Heart left ventricle (tissue), 13 donors: ENCODE measurements around the gene RIOX2.

Experiments
- POLR2A ChIP-seq, 2 donors: fragments of 450-650 bp; IDR thresholded peaks; one replicate each; pipeline ENCODE4 v1.6.1; 2017; ENCODE audit warnings: antibody characterized with exemption in 2 of 2, mild to moderate bottlenecking in 2 of 2, moderate library complexity in 2 of 2
- TF ChIP-seq, protein P1 (sequence below), 12 donors: fragments of 200-600 bp; sonication (generic) in 4 of 12; IDR thresholded peaks; one replicate each; pipeline versions ENCODE4 v1.5.0 to v1.8.0; 2018 to 2022; ENCODE audit warnings: antibody characterized with exemption in 12 of 12, mild to moderate bottlenecking in 5 of 12
- donor health status: ischemic (EF 13 %, LVEDD 7.1; RV severe dilation, severe dysfunction).
- donor health status: DM: no; HTN: yes; CAD: no.
- donor health status: DM: no; HTN: no; CAD: no.
- donor health status: ischemic (EF 25% LVEDD 6.9; RV normal size, moderate dysfunction).
- donor health status: ischemic (EF 25% LVEDD 5.7; RV mildly dilated, moderate dysfunction).
- donor health status: ischemic (EF 35%, LVEDD 5.7; RV mildly dilated, moderate dysfunction).
- donor health status: nonischemic (EF 11% LVEDD 7.7; RV severe dilation, severe dysfunction).
- donor health status: DM: yes; HTN: yes; CAD: no.
- donor health status: PGD.
- donor health status: ischemic (EF 29% LVEDD 5.4; RV normal size, mild dysfunction).
- donor health status: nonischemic (EF 23%, LVEDD 6.1; RV moderate dilation, normal function).

DNA sequence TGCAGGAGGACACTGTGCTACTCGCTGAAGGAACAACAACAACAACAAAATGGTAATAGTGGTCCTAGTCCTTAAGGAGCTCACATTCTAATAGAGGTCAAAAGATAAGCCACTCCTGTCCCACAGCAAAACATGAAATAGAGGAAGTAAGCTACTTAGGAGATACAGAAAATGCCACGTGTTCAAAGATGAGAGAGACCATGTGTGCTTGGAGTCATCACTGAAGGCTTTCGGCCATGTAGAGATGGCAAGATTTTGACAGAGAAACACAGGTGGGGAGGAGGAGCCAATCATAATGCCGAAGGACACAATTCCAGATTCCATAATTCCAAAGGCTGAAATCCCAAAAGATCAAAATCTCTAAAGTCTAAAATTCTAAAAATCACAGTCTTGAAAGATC is 24.8 kb upstream of the RIOX2 start:
- TF ChIP-seq, protein P1, sequence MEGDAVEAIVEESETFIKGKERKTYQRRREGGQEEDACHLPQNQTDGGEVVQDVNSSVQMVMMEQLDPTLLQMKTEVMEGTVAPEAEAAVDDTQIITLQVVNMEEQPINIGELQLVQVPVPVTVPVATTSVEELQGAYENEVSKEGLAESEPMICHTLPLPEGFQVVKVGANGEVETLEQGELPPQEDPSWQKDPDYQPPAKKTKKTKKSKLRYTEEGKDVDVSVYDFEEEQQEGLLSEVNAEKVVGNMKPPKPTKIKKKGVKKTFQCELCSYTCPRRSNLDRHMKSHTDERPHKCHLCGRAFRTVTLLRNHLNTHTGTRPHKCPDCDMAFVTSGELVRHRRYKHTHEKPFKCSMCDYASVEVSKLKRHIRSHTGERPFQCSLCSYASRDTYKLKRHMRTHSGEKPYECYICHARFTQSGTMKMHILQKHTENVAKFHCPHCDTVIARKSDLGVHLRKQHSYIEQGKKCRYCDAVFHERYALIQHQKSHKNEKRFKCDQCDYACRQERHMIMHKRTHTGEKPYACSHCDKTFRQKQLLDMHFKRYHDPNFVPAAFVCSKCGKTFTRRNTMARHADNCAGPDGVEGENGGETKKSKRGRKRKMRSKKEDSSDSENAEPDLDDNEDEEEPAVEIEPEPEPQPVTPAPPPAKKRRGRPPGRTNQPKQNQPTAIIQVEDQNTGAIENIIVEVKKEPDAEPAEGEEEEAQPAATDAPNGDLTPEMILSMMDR (IDR thresholded peaks at IDR 0.05): no peak
- no peak for TF ChIP-seq POLR2A (IDR thresholded peaks at IDR 0.05)
